GM12872 (cell line): ENCODE data around the gene PRKAG1.

Source experiments
- CTCF ChIP-seq: IDR thresholded peaks from 3 replicates; pipeline ENCODE4 v1.5.1; 2011; ENCODE audit warnings: low read depth, mild to moderate bottlenecking, low read length, moderate library complexity; ENCODE audit not compliant: insufficient read depth

The PRKAG1 gene

GRCh38 chr12:49021292-49021915 is 2.8 kb upstream of the PRKAG1 start:
- no peak for TF ChIP-seq CTCF

GRCh38 chr12:49020441-49020840 is 1.9 kb upstream of the PRKAG1 start:
- no peak for TF ChIP-seq CTCF

GRCh38 chr12:49019443-49020324 is 1.1 kb upstream of the PRKAG1 start:
- peak; percentile 69 for TF ChIP-seq CTCF

- no peak for TF ChIP-seq CTCF
Measured at GRCh38 chr12:49019120-49019430, 499 bp upstream of the PRKAG1 start.

GRCh38 chr12:49017891-49018260 is 700 bp downstream of the PRKAG1 start:
- TF ChIP-seq CTCF: no peak

- TF ChIP-seq CTCF: no peak
Measured at GRCh38 chr12:49015196-49015595, 3.4 kb downstream of the PRKAG1 start.

- no peak for TF ChIP-seq CTCF
Measured at GRCh38 chr12:49014547-49014946, 4.0 kb downstream of the PRKAG1 start.
